ENCODE data around the gene RNF39.

GRCh38 chr6:30041221-30041620, 34.3 kb downstream of the RNF39 start:
- no peak for TF ChIP-seq CTCF (conservative IDR thresholded peaks at IDR 0.05)
- no peak for TF ChIP-seq EZH2 (IDR thresholded peaks at IDR 0.05; ENCODE audit: low read depth)
